Uterus (tissue), 4 donors: ENCODE measurements around the gene PTX3. TPM values are rescaled to one million over a fixed set of nuclear protein-coding genes. Genes with fewer than 3 reads are reported as not detected.

ENCODE experiments used
- DNase-seq, 2 donors: peaks; one replicate each; pipeline ENCODE4 v3.0.0-alpha.2; 2019 to 2020
- H3K27ac ChIP-seq, 2 donors: fragments of 200-600 bp; sonication (generic); 1 replicate in 1 of 2; 2 replicates in 1 of 2; pipeline ENCODE4 v1.5.1; 2016 to 2018
- H3K27me3 ChIP-seq, 2 donors: fragments of 200-600 bp; sonication (generic); one replicate each; pipeline ENCODE4 v1.5.1; 2018 to 2019; ENCODE audit warnings: control low read depth in 1 of 2
- H3K36me3 ChIP-seq, 2 donors: fragments of 200-600 bp; sonication (generic); one replicate each; pipeline ENCODE4 v1.5.1; 2019; ENCODE audit warnings: control low read depth in 1 of 2
- H3K4me1 ChIP-seq, 2 donors: fragments of 200-600 bp; sonication (generic); one replicate each; pipeline ENCODE4 v1.5.1; 2018 to 2019; ENCODE audit warnings: control low read depth in 1 of 2
- H3K4me3 ChIP-seq, 2 donors: fragments of 200-600 bp; sonication (generic); 1 replicate in 1 of 2; 2 replicates in 1 of 2; pipeline ENCODE4 v1.5.1; 2018 to 2019; ENCODE audit warnings: mild to moderate bottlenecking in 1 of 2
- H3K9me3 ChIP-seq, 2 donors: fragments of 200-600 bp; sonication (generic); one replicate each; pipeline ENCODE4 v1.5.1; 2019; ENCODE audit warnings: control low read depth in 1 of 2
- POLR2A ChIP-seq, 2 donors: fragments of 450-650 bp; IDR thresholded peaks; one replicate each; pipeline ENCODE4 v1.6.1; 2016; ENCODE audit warnings: antibody characterized with exemption in 2 of 2, mild to moderate bottlenecking in 1 of 2, moderate library complexity in 1 of 2
- intact Hi-C: fragments of 100-400 bp; cut with DNase I; formaldehyde crosslinking; loops from one replicate; pipeline ENCODE4 v1.15.1; 2023; ENCODE audit warnings: low total_unique reads
- total RNA-seq, 4 donors: library from RNA; depleted of rRNA in 3 of 4; stranded (reverse); fragments of >200 nt in 3 of 4; gene quantifications; one replicate each; pipeline versions ENCODE4 v1.1.0 to v1.2.4, GENCODE V29; 2014 to 2023
- TF ChIP-seq, protein P1 (sequence below), 4 experiments: fragments of 200-600 bp in 2 of 4; fragments of 450-650 bp in 2 of 4; sonication (generic) in 2 of 4; IDR thresholded peaks; one replicate each; pipeline ENCODE4 v1.5.1; 2016 to 2019; ENCODE audit warnings: antibody characterized with exemption in 4 of 4, mild to moderate bottlenecking in 2 of 4, moderate library complexity in 1 of 4
- donor health status: DM: yes; HTN: yes; CAD: no.

PTX3 gene
- total RNA-seq, 4 donors from 2014 or later, result 0.82 to 7.9 TPM; not detected in 2

GRCh38 chr3:157392104-157392503 lies 44.5 kb upstream of the PTX3 start:
- Histone ChIP-seq H3K27me3 (no peaks in the 10 kb centered on the region), H3K4me1 (no peaks in the 10 kb centered on the region), H3K36me3 (no peaks in the 10 kb centered on the region), H3K4me3 (no peak overlapping the region), H3K27ac (no peak overlapping the region), H3K9me3 (no peaks in the 10 kb centered on the region)
- no peak for DNase-seq
- intact Hi-C loops, result no loop called here
- TF ChIP-seq, protein P1, sequence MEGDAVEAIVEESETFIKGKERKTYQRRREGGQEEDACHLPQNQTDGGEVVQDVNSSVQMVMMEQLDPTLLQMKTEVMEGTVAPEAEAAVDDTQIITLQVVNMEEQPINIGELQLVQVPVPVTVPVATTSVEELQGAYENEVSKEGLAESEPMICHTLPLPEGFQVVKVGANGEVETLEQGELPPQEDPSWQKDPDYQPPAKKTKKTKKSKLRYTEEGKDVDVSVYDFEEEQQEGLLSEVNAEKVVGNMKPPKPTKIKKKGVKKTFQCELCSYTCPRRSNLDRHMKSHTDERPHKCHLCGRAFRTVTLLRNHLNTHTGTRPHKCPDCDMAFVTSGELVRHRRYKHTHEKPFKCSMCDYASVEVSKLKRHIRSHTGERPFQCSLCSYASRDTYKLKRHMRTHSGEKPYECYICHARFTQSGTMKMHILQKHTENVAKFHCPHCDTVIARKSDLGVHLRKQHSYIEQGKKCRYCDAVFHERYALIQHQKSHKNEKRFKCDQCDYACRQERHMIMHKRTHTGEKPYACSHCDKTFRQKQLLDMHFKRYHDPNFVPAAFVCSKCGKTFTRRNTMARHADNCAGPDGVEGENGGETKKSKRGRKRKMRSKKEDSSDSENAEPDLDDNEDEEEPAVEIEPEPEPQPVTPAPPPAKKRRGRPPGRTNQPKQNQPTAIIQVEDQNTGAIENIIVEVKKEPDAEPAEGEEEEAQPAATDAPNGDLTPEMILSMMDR (IDR thresholded peaks at IDR 0.05), result no peak
- TF ChIP-seq POLR2A (IDR thresholded peaks at IDR 0.05), result no peak

GRCh38 chr3:157393113-157393512 lies 43.5 kb upstream of the PTX3 start:
- intact Hi-C loops, result no loop called here
- TF ChIP-seq POLR2A (IDR thresholded peaks at IDR 0.05), result no peak
- TF ChIP-seq, protein P1 (IDR thresholded peaks at IDR 0.05), result no peak

GRCh38 chr3:157394411-157394810 lies 42.2 kb upstream of the PTX3 start:
- Histone ChIP-seq H3K4me1 (no peaks in the 10 kb centered on the region), H3K36me3 (no peaks in the 10 kb centered on the region), H3K27ac (no peak overlapping the region), H3K27me3 (no peaks in the 10 kb centered on the region), H3K4me3 (no peak overlapping the region), H3K9me3 (no peaks in the 10 kb centered on the region)
- TF ChIP-seq, protein P1 (IDR thresholded peaks at IDR 0.05), result no peak
- no peak for TF ChIP-seq POLR2A (IDR thresholded peaks at IDR 0.05)
- intact Hi-C loops, result no loop called here
- no peak for DNase-seq

More at GRCh38 chr3:157393113-157393512, 43.5 kb upstream of the PTX3 start:
- Histone ChIP-seq H3K27ac (no peak overlapping the region), H3K36me3 (no peaks in the 10 kb centered on the region), H3K27me3 (no peaks in the 10 kb centered on the region), H3K9me3 (no peaks in the 10 kb centered on the region), H3K4me3 (no peak overlapping the region), H3K4me1 (no peaks in the 10 kb centered on the region)
- DNase-seq, result no peak

DNA sequence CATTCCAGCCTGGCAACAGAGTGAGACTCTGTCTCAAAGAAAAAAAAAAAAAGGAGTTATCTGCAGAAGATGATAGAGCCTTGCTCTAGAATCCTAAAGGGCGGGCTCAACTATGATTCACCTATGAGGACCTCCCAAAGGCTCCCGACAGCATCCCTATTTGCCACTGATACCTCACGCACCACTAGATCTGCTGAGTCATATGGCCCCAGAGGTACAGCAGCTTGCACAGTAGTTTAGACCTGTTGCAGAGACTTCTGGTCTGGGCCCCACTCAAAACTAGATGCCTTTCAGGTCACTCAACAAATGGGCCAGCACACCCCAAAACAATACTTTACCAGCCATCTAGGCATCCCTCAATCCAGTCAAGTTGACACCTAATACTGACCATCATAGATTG lies 38.1 kb upstream of the PTX3 start:
- H3K27me3 ChIP-seq, result no peaks in the 10 kb centered on the region
- no peak for TF ChIP-seq POLR2A (IDR thresholded peaks at IDR 0.05)
- H3K9me3 ChIP-seq, result no peaks in the 10 kb centered on the region
- no peaks in the 10 kb centered on the region for H3K4me1 ChIP-seq
- H3K4me3 ChIP-seq, result no peak overlapping the region
- H3K36me3 ChIP-seq, result no peaks in the 10 kb centered on the region
- intact Hi-C loops, result no loop called here
- no peak for DNase-seq
- no peak overlapping the region for H3K27ac ChIP-seq

GRCh38 chr3:157404381-157404780 lies 32.3 kb upstream of the PTX3 start:
- no peak overlapping the region for H3K4me3 ChIP-seq
- TF ChIP-seq, protein P1 (IDR thresholded peaks at IDR 0.05), result no peak
- no peak for TF ChIP-seq POLR2A (IDR thresholded peaks at IDR 0.05)
- no peak for DNase-seq
- H3K27me3 ChIP-seq, result no peaks in the 10 kb centered on the region
- no peaks in the 10 kb centered on the region for H3K36me3 ChIP-seq
- no peaks in the 10 kb centered on the region for H3K9me3 ChIP-seq
- no peak overlapping the region for H3K27ac ChIP-seq
- intact Hi-C loops, result no loop called here
- no peaks in the 10 kb centered on the region for H3K4me1 ChIP-seq

DNA sequence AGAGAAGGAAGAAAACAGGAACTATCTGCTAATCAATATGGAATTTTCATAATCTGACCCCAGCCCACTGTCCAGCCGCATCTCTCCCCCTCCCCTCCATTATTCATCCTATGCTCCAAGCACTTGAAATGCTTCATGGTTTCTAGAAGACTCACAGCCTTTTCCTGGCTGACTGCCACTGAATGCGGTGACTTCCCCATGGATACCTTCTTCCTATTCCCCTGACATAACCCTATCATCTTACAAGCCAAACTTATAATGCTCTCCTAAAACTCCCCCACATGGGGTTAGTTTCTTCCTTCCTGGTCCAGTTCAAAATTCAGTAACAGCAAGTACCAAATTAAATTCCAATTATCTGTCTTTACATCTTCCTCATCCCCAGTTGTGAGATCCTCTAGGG lies 31.2 kb upstream of the PTX3 start:
- Histone ChIP-seq H3K4me3 (no peak overlapping the region), H3K27me3 (no peaks in the 10 kb centered on the region), H3K4me1 (no peaks in the 10 kb centered on the region), H3K9me3 (no peaks in the 10 kb centered on the region), H3K27ac (no peak overlapping the region), H3K36me3 (no peaks in the 10 kb centered on the region)
- TF ChIP-seq POLR2A (IDR thresholded peaks at IDR 0.05), result no peak
- TF ChIP-seq, protein P1 (IDR thresholded peaks at IDR 0.05), result no peak
- DNase-seq, result no peak
- intact Hi-C loops, result no loop called here
